HepG2 (cell line): ENCODE measurements around the gene ZNRF3. TPM values are rescaled to one million over a fixed set of nuclear protein-coding genes. Genes with fewer than 3 reads are reported as not detected.

Experiments used
- CREM ChIP-seq, 2 experiments: sonication (generic) in 1 of 2; formaldehyde crosslinking in 1 of 2; IDR thresholded peaks; 2 replicates each; pipeline versions ENCODE4 v1.4.0 to v1.6.1; 2016 to 2020; ENCODE audit warnings: antibody characterized with exemption in 1 of 2, mild to moderate bottlenecking in 1 of 2, missing genetic modification reagents in 1 of 2
- HMG20A ChIP-seq: IDR thresholded peaks from 2 replicates; pipeline ENCODE4 v1.6.1; 2016; ENCODE audit warnings: borderline replicate concordance
- PHF8 ChIP-seq: sonication (generic); formaldehyde crosslinking; IDR thresholded peaks from 2 replicates; pipeline ENCODE4 v1.5.0; 2020; ENCODE audit warnings: missing genetic modification reagents
- PRDM10 ChIP-seq: sonication (generic); formaldehyde crosslinking; IDR thresholded peaks from 2 replicates; pipeline ENCODE4 v1.4.0; 2020; ENCODE audit warnings: low read depth, missing genetic modification reagents
- RARA ChIP-seq: IDR thresholded peaks from 2 replicates; pipeline ENCODE4 v1.6.1; 2016; ENCODE audit warnings: missing genetic modification reagents, missing compliant biosample characterization
- SMC3 ChIP-seq: IDR thresholded peaks from 2 replicates; pipeline ENCODE4 v1.6.1; 2011; ENCODE audit warnings: low read length, improper control_type of control experiment
- ZNF232 ChIP-seq: sonication (generic); formaldehyde crosslinking; IDR thresholded peaks from 2 replicates; pipeline ENCODE4 v1.4.0; 2020; ENCODE audit warnings: missing genetic modification reagents, borderline replicate concordance
- ZNF792 ChIP-seq: IDR thresholded peaks from 2 replicates; pipeline ENCODE4 v1.6.1; 2016
- ZNF879 ChIP-seq: sonication (generic); formaldehyde crosslinking; IDR thresholded peaks from 2 replicates; pipeline ENCODE4 v1.8.1; 2023; ENCODE audit warnings: missing genetic modification reagents
- polyA plus RNA-seq, 8 experiments: library from polyadenylated mRNA; depleted of rRNA in 3 of 8; stranded (reverse) in 7 of 8; unstranded in 1 of 8; fragments of >200 nt; fragmentation: Illumina TruSeq in 4 of 8; extraction: Trizol in 4 of 8; gene quantifications; 2 replicates each; pipeline versions ENCODE4 v1.2.1 to v1.2.3, GENCODE V29; 2011 to 2016; ENCODE audit warnings: low read depth in 4 of 8, missing spikeins in 1 of 8, mixed read lengths in 1 of 8; ENCODE audit not compliant: insufficient read depth in 1 of 8
- total RNA-seq, 5 experiments: library from RNA; depleted of rRNA; stranded (reverse); fragments of >200 nt; fragmentation: Illumina TruSeq; extraction: Trizol; gene quantifications; 2 replicates each; pipeline ENCODE4 v1.2.3, GENCODE V29; 2016; ENCODE audit warnings: low read depth in 1 of 5

The ZNRF3 gene
- total and polyA plus RNA-seq, 2 of the 13 experiments (the other 11 are each of a cell fraction or from before 2014, with no cell fraction given): 20.3 to 36.7 TPM

GRCh38 chr22:28953403-28953802, 70.0 kb downstream of the ZNRF3 start (continued):
- TF ChIP-seq PRDM10 (CRISPR knock-in tag) (no peak), HMG20A (CRISPR knock-in tag) (peak; percentile 17; the same call in 1 of the 2 replicates), ZNF879 (no peak), SMC3 (no peak), CREM (IDR thresholded peaks at IDR 0.05) (peak; percentile 16; the same call in 1 of the 2 replicates), CREM (CRISPR knock-in tag; IDR thresholded peaks at IDR 0.05) (no peak), RARA (CRISPR knock-in tag) (peak; percentile 55), ZNF792 (CRISPR knock-in tag) (no peak), PHF8 (CRISPR knock-in tag) (no peak), ZNF232 (no peak)
